ENCODE measurements around the gene EGR4. TPM values are rescaled to one million over a fixed set of nuclear protein-coding genes. Genes with fewer than 3 reads are reported as not detected.
"Not testable (repeated sequence)": the region's sequence is repeated elsewhere in the genome, so short reads cannot be mapped to it uniquely, and the experiment has no call there.

Gene EGR4
- total and polyA plus RNA-seq, 7 experiments from 2014 or later = 0.15 to 0.16 (median 0.15) TPM; not detected in 4

DNA sequence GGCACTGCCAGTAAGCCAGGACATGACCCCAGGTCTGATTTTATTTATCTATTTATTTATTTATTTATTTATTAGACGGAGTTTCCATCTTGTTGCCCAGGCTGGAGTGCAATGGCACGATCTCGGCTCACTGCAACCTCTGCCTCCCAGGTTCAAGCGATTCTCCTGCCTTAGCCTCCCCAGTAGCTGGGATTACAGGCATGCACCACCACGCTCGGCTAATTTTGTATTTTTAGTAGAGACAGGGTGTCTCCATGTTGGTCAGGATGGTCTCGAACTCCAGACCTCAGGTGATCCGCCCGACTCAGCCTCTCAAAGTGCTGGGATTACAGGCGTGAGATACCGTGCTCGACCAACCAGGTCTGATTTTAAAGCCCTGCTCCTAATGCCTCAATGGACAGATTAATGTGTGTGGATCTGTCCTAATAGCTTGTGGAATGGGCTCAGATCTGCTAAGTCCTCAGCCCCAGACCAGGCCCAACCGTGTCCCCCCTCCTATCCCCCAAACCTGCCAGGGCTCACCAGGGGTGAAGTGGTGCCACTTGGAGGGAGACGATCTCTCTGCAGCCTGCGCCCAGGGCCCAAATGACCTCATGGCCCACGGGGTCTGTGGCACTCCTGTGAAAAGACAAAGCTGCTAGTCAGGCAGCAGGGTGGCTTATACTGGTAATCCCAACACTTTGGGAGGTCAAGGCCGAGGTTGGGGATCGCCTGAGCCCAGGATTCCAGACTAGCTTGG lies 30.5 kb downstream of the EGR4 start:
- intact Hi-C loops (cut with micrococcal nuclease); ATAC-seq; DNase-seq; H3K27me3 ChIP-seq (ENCODE audit: control insufficient read depth in 2 of 2, insufficient read depth in 2 of 2, low read length in 2 of 2); H3K4me1 ChIP-seq (ENCODE audit: control insufficient read depth in 2 of 2, insufficient read depth in 2 of 2, low read length in 2 of 2); H3K4me3 Mint-ChIP-seq; H3K27ac ChIP-seq (ENCODE audit: low read depth, low read length); H3K27ac Mint-ChIP-seq; H3K4me3 ChIP-seq (ENCODE audit: low read length); H3K9me3 Mint-ChIP-seq; H3K27me3 Mint-ChIP-seq; H3K36me3 Mint-ChIP-seq; H3K9me3 ChIP-seq (ENCODE audit: control insufficient read depth in 2 of 3, low read length in 3 of 3): not testable (repeated sequence)
- peaks cover 6 to 18% (median 13%) of the 10 kb centered on the region in 7 donors for H3K4me1 Mint-ChIP-seq
- H3K36me3 ChIP-seq (ENCODE audit: control insufficient read depth in 2 of 3, insufficient read depth in 3 of 3, low read length in 3 of 3) = peaks cover 0 to 56% (median 0%) of the 10 kb centered on the region in 3 experiments
- CTCF ChIA-PET = interaction anchor here (0.6 kb wide), 1 partner anchor 120 kb away, joined by 3 read pairs; no protein-coding TSS in a partner anchor
- POLR2A ChIA-PET = interaction anchor here (1.0 kb wide), 1 partner anchor 9 kb away, joined by 3 read pairs; no protein-coding TSS in a partner anchor

DNA sequence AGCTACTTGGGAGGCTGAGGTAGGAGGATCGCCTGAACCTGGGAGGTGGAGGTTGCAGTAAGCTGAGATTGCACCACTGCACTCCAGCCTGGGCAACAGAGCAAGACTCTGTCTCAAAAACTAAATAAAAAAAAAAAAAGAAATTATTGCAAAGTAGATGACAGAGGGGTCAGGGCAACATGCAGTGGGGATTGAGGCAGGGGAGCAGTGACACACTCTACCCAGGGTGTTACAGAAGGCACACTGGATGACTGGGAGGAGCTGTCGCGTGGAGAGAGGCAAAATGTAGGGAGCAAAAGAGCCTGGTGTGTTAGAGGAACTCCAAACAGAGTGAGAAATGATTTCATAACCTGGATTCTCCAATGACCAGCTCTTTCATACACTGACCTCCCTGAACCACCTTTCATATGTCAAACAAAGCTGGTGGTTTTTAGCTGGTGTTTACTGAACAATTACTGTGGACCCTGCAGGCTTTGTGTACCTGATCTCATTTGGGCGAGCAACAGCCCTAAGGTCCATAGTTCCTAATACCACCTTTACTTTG lies 31.2 kb downstream of the EGR4 start:
- ATAC-seq (no peak), DNase-seq (no peak)
- H3K36me3 ChIP-seq (ENCODE audit: control insufficient read depth in 2 of 3, insufficient read depth in 3 of 3, low read length in 3 of 3) = peaks cover 0 to 56% (median 0%) of the 10 kb centered on the region in 3 experiments
- intact Hi-C loops (cut with micrococcal nuclease) = no loop called here
- H3K27me3 ChIP-seq (ENCODE audit: control insufficient read depth in 2 of 2, insufficient read depth in 2 of 2, low read length in 2 of 2) = no peaks in the 10 kb centered on the region
- Mint-ChIP-seq H3K27me3 (no peaks in the 10 kb centered on the region), H3K36me3 (peaks cover 0 to 5% (median 4%) of the 10 kb centered on the region in 5 donors), H3K4me3 (no peak overlapping the region), H3K9me3 (no peaks in the 10 kb centered on the region), H3K4me1 (peaks cover 4 to 17% (median 8%) of the 10 kb centered on the region in 7 donors), H3K27ac (peak overlapping the region in 1 of 9 donors; percentile 45)
- peaks cover 0 to 6% of the 10 kb centered on the region in 2 donors for H3K4me1 ChIP-seq (ENCODE audit: control insufficient read depth in 2 of 2, insufficient read depth in 2 of 2, low read length in 2 of 2)
- CTCF ChIA-PET = interaction anchor here (0.6 kb wide), 1 partner anchor 121 kb away, joined by 3 read pairs; no protein-coding TSS in a partner anchor
- H3K4me3 ChIP-seq (ENCODE audit: low read length) = no peak overlapping the region
- no peak overlapping the region for H3K27ac ChIP-seq (ENCODE audit: low read depth, low read length)
- POLR2A ChIA-PET = interaction anchor here (1.0 kb wide), 1 partner anchor 8 kb away, joined by 3 read pairs; no protein-coding TSS in a partner anchor
- no peaks in the 10 kb centered on the region for H3K9me3 ChIP-seq (ENCODE audit: control insufficient read depth in 2 of 3, low read length in 3 of 3)

DNA sequence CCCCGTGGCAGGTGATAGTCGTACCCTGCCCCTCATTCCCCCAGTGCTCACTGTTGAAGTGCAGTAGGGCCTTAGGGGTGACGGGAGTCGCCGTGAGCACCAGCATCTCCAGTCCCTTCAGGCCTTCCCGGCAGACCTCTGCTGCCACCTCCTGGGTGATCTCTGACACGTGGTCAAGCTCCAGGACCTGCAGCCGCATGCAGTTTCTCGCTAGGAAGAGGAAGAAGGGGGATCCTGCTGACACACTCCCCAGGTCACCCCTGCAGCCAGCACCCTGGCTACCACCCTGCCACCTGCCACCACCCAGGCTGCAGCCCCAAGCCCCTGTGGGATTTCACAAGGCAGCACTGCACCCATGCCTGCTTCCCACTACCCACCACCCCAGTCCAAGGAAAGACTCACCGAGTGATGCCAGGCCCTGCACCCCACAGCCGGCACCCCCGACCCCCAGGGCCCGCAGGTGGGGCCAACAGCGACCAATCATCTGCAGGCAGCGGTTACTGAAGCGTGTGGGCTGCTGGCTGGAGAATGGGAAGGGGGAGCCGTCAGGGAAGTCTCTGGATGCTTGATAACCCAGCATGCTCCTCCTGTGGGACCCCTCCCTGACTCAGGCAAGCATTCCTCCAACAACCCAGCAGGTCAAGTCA lies 32.9 kb downstream of the EGR4 start:
- Mint-ChIP-seq H3K27ac (no peak overlapping the region), H3K36me3 (peaks cover 0 to 5% (median 0%) of the 10 kb centered on the region in 5 donors), H3K4me3 (no peak overlapping the region), H3K4me1 (peaks cover 0 to 18% (median 9%) of the 10 kb centered on the region in 7 donors), H3K27me3 (no peaks in the 10 kb centered on the region), H3K9me3 (no peaks in the 10 kb centered on the region)
- ChIA-PET CTCF (no interaction called here), POLR2A (no interaction called here)
- intact Hi-C loops (cut with micrococcal nuclease) = no loop called here
- Histone ChIP-seq H3K9me3 (ENCODE audit: control insufficient read depth in 2 of 3, low read length in 3 of 3) (no peaks in the 10 kb centered on the region), H3K4me3 (ENCODE audit: low read length) (no peak overlapping the region), H3K27me3 (ENCODE audit: control insufficient read depth in 2 of 2, insufficient read depth in 2 of 2, low read length in 2 of 2) (no peaks in the 10 kb centered on the region), H3K36me3 (ENCODE audit: control insufficient read depth in 2 of 3, insufficient read depth in 3 of 3, low read length in 3 of 3) (peaks cover 0 to 50% (median 0%) of the 10 kb centered on the region in 3 experiments), H3K27ac (ENCODE audit: low read depth, low read length) (no peak overlapping the region), H3K4me1 (ENCODE audit: control insufficient read depth in 2 of 2, insufficient read depth in 2 of 2, low read length in 2 of 2) (peaks cover 0 to 6% of the 10 kb centered on the region in 2 donors)
- no peak for DNase-seq
- ATAC-seq = no peak

DNA sequence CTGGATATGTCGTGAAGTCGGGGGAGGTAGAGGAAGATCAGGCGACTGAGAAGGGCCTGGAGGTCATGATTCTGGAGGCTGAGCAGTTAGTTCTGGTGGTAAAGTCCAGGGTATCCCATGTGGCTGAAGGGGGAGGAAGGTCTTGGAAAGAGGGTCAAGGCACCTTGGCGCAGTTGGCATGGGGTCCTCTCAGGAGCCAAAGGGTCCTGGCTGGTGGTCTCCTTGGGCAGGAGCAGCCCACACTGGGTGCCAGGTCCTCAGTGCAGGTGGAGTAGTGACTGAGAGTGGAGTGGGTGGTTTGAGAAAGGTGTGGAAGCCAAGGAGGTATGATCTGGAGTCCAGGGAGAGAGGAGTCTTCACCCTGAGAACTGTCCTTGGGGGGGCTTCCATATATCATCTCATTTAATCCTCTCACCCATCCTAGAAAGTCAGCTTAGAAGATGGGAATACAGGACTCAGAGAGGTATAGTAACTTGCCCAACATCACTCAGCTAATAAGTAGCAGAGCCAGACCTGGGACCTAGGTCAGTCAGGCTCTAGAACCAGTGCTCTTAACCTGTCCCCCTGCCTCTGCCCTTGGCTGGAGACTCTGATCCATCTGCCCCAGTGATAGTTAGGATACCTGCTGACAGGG lies 33.5 kb downstream of the EGR4 start:
- H3K36me3 Mint-ChIP-seq = peaks cover 0 to 5% (median 0%) of the 10 kb centered on the region in 5 donors
- intact Hi-C loops (cut with micrococcal nuclease) = no loop called here
- Histone ChIP-seq H3K4me3 (ENCODE audit: low read length) (no peak overlapping the region), H3K36me3 (ENCODE audit: control insufficient read depth in 2 of 3, insufficient read depth in 3 of 3, low read length in 3 of 3) (peaks cover 0 to 46% (median 0%) of the 10 kb centered on the region in 3 experiments), H3K9me3 (ENCODE audit: control insufficient read depth in 2 of 3, low read length in 3 of 3) (no peaks in the 10 kb centered on the region), H3K4me1 (ENCODE audit: control insufficient read depth in 2 of 2, insufficient read depth in 2 of 2, low read length in 2 of 2) (peaks cover 0 to 6% of the 10 kb centered on the region in 2 donors), H3K27me3 (ENCODE audit: control insufficient read depth in 2 of 2, insufficient read depth in 2 of 2, low read length in 2 of 2) (no peaks in the 10 kb centered on the region), H3K27ac (ENCODE audit: low read depth, low read length) (no peak overlapping the region)
- ATAC-seq = no peak
- CTCF ChIA-PET = no interaction called here
- no peaks in the 10 kb centered on the region for H3K27me3 Mint-ChIP-seq
- H3K4me3 Mint-ChIP-seq = no peak overlapping the region
- POLR2A ChIA-PET = no interaction called here
- H3K9me3 Mint-ChIP-seq = no peaks in the 10 kb centered on the region
- no peak for DNase-seq
- peaks cover 0 to 18% (median 9%) of the 10 kb centered on the region in 7 donors for H3K4me1 Mint-ChIP-seq
- H3K27ac Mint-ChIP-seq = peak overlapping the region in 1 of 9 donors; percentile 31

DNA sequence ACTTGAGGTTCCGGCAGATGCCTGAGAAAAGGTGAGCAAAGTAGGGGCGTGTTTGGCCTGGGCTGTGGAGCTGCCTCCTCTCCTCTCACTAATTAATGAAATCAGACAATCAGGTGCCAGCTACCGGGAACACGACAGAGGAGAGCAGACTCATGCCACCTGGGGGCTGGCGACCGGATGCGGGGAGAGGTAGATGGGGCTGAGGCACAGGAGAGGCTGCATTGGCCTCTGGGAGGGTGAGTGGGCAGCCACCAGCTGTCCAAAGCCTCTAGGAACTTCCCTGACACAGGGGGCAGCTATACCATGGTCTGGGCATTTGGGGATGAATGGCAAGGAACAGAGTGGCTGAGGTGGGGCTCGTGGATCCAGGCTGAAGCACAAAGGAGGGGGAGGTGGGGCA lies 34.1 kb downstream of the EGR4 start:
- peaks cover 0 to 45% (median 0%) of the 10 kb centered on the region in 3 experiments for H3K36me3 ChIP-seq (ENCODE audit: control insufficient read depth in 2 of 3, insufficient read depth in 3 of 3, low read length in 3 of 3)

DNA sequence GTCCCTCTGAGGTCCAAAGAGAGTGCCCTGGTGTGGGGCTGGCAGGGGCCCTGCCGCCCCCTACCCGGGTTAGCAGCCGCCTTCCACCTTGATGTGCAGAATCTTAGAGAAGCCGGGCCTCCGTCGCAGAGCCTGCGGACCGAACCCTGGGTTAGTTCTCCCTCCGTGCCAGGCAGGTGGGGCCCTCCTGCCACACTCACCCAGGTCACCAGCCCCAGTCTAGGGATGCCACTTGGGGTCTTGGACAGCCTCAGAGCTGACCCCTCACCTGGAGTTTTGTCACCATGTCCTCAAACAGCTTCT lies 34.5 kb downstream of the EGR4 start:
- intact Hi-C loops (cut with micrococcal nuclease) = no loop called here
- POLR2A ChIA-PET = no interaction called here

More for the DNA sequence above, 34.1 kb downstream of the EGR4 start:
- H3K9me3 ChIP-seq (ENCODE audit: control insufficient read depth in 2 of 3, low read length in 3 of 3) = no peaks in the 10 kb centered on the region
- H3K4me1 ChIP-seq (ENCODE audit: control insufficient read depth in 2 of 2, insufficient read depth in 2 of 2, low read length in 2 of 2) = peaks cover 0 to 6% of the 10 kb centered on the region in 2 donors
- ChIA-PET POLR2A (no interaction called here), CTCF (no interaction called here)
- peak overlapping the region in 1 of 9 donors; percentile 31 for H3K27ac Mint-ChIP-seq
- ATAC-seq (no peak), DNase-seq (no peak)
- H3K9me3 Mint-ChIP-seq = no peaks in the 10 kb centered on the region
- no peak overlapping the region for H3K4me3 Mint-ChIP-seq
- H3K4me3 ChIP-seq (ENCODE audit: low read length) = no peak overlapping the region
- no peaks in the 10 kb centered on the region for H3K27me3 Mint-ChIP-seq
- intact Hi-C loops (cut with micrococcal nuclease) = no loop called here
- H3K27me3 ChIP-seq (ENCODE audit: control insufficient read depth in 2 of 2, insufficient read depth in 2 of 2, low read length in 2 of 2) = no peaks in the 10 kb centered on the region
- H3K27ac ChIP-seq (ENCODE audit: low read depth, low read length) = no peak overlapping the region
- peaks cover 0 to 5% (median 0%) of the 10 kb centered on the region in 5 donors for H3K36me3 Mint-ChIP-seq
- H3K4me1 Mint-ChIP-seq = peaks cover 0 to 18% (median 9%) of the 10 kb centered on the region in 7 donors

More for the DNA sequence above, 34.5 kb downstream of the EGR4 start:
- Mint-ChIP-seq H3K4me1 (peaks cover 0 to 18% (median 9%) of the 10 kb centered on the region in 7 donors), H3K27ac (peak overlapping the region in 1 of 9 donors; percentile 31), H3K4me3 (no peak overlapping the region), H3K36me3 (peaks cover 0 to 5% (median 0%) of the 10 kb centered on the region in 5 donors), H3K9me3 (no peaks in the 10 kb centered on the region), H3K27me3 (no peaks in the 10 kb centered on the region)
- Histone ChIP-seq H3K27ac (ENCODE audit: low read depth, low read length) (no peak overlapping the region), H3K36me3 (ENCODE audit: control insufficient read depth in 2 of 3, insufficient read depth in 3 of 3, low read length in 3 of 3) (peaks cover 0 to 45% (median 4%) of the 10 kb centered on the region in 3 experiments), H3K4me3 (ENCODE audit: low read length) (no peak overlapping the region), H3K27me3 (ENCODE audit: control insufficient read depth in 2 of 2, insufficient read depth in 2 of 2, low read length in 2 of 2) (no peaks in the 10 kb centered on the region), H3K9me3 (ENCODE audit: control insufficient read depth in 2 of 3, low read length in 3 of 3) (no peaks in the 10 kb centered on the region), H3K4me1 (ENCODE audit: control insufficient read depth in 2 of 2, insufficient read depth in 2 of 2, low read length in 2 of 2) (peaks cover 0 to 6% of the 10 kb centered on the region in 2 donors)
- CTCF ChIA-PET = no interaction called here
- ATAC-seq (no peak), DNase-seq (no peak)
